Gastrocnemius medialis (tissue), 4 donors: ENCODE measurements around the gene EIF2S2. TPM values are rescaled to one million over a fixed set of nuclear protein-coding genes. Genes with fewer than 3 reads are reported as not detected.

ENCODE experiments used
- ATAC-seq, 2 donors: fragments of 150-250 bp; one replicate each; pipeline ENCODE4 v1.9.1; 2016
- DNase-seq, 2 donors: peaks; one replicate each; pipeline ENCODE4 v3.0.0-alpha.2; 2019
- H3K27ac ChIP-seq, 4 donors: fragments of 200-600 bp; sonication (generic); 1 replicate in 1 of 4; 2 replicates in 3 of 4; pipeline ENCODE4 v1.5.1; 2016 to 2018; ENCODE audit warnings: mild to moderate bottlenecking in 2 of 4, moderate library complexity in 1 of 4
- H3K27me3 ChIP-seq, 3 donors: fragments of 200-600 bp; sonication (generic) in 2 of 3; 1 replicate in 1 of 3; 2 replicates in 2 of 3; pipeline versions ENCODE4 v1.5.1 to v1.6.0; 2016 to 2019; ENCODE audit warnings: mild to moderate bottlenecking in 1 of 3, moderate library complexity in 1 of 3
- H3K36me3 ChIP-seq, 2 donors: fragments of 200-600 bp; sonication (generic) in 1 of 2; one replicate each; pipeline ENCODE4 v1.5.1; 2017 to 2018
- H3K4me1 ChIP-seq, 2 donors: fragments of 200-600 bp; sonication (generic) in 1 of 2; one replicate each; pipeline ENCODE4 v1.5.1; 2016 to 2017; ENCODE audit warnings: mild to moderate bottlenecking in 2 of 2
- H3K4me3 ChIP-seq, 4 donors: fragments of 200-600 bp; sonication (generic) in 3 of 4; 1 replicate in 1 of 4; 2 replicates in 3 of 4; pipeline ENCODE4 v1.5.1; 2016 to 2019; ENCODE audit warnings: mild to moderate bottlenecking in 2 of 4
- H3K9me3 ChIP-seq, 3 donors: fragments of 200-600 bp; sonication (generic) in 2 of 3; 1 replicate in 1 of 3; 2 replicates in 2 of 3; pipeline ENCODE4 v1.5.1; 2016 to 2019
- CTCF ChIP-seq, 5 experiments: fragments of 450-650 bp in 3 of 5; fragments of 200-600 bp in 2 of 5; sonication (generic) in 2 of 5; IDR thresholded peaks in 4 of 5; conservative IDR thresholded peaks in 1 of 5; 1 replicate in 4 of 5; 2 replicates in 1 of 5; pipeline ENCODE4 v1.5.1; 2016 to 2019; ENCODE audit warnings: antibody characterized with exemption in 5 of 5, mild to moderate bottlenecking in 3 of 5, moderate library complexity in 3 of 5
- POLR2A ChIP-seq, 2 donors: fragments of 450-650 bp; IDR thresholded peaks; one replicate each; pipeline ENCODE4 v1.6.1; 2017; ENCODE audit warnings: antibody characterized with exemption in 2 of 2, mild to moderate bottlenecking in 2 of 2, moderate library complexity in 2 of 2
- in situ Hi-C, 4 donors: fragments of 200-750 bp; cut with MboI; loops; one replicate each; pipeline versions ENCODE4 v1.15.0 to v1.8.0; 2017; ENCODE audit warnings: low sequenced_read_pairs in 4 of 4
- intact Hi-C: fragments of 100-400 bp; cut with DNase I; formaldehyde crosslinking; loops from one replicate; pipeline ENCODE4 v1.15.1; 2023; ENCODE audit warnings: low total_unique reads
- total RNA-seq, 4 donors: library from RNA; depleted of rRNA; stranded (reverse); fragments of >200 nt; gene quantifications; one replicate each; pipeline versions ENCODE4 v1.1.0 to v1.2.3, GENCODE V29; 2016

The EIF2S2 gene
- total RNA-seq, 4 donors from 2014 or later, result 79.0 to 85.2 (median 83.9) TPM

DNA sequence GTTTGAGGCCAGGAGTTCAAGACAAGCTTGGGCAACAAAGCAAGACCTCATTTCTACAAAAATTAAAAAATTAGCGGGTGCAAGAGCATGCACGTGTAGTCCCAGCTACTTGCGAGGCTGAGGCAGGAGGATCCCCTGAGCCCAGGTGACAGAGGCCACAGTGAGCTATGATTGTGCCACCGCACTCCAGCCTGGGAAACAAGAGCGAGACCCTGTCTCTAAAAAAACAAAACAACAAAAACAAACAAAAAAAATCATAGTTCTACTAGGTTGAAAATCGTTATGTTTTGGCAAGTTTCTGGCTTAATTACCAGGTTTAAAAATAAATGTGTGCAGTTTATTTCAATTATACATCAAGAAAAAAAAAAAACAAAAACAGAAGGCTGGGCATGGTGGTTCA, 2.6 kb downstream of the EIF2S2 start:
- TF ChIP-seq CTCF (IDR thresholded peaks at IDR 0.05 in 4 of 5, conservative IDR thresholded peaks at IDR 0.05 in 1 of 5) (no peak), POLR2A (IDR thresholded peaks at IDR 0.05) (no peak)
- Histone ChIP-seq H3K27ac (no peak overlapping the region), H3K27me3 (no peaks in the 10 kb centered on the region), H3K36me3 (peaks cover 0 to 16% of the 10 kb centered on the region in 2 donors), H3K9me3 (no peaks in the 10 kb centered on the region), H3K4me1 (peaks cover 27 to 41% of the 10 kb centered on the region in 2 donors), H3K4me3 (no peak overlapping the region)
- no peak for ATAC-seq
- intact Hi-C loops (no loop called here), in situ Hi-C loops (loop anchor here in 1 of 4 donors (25.0 kb wide), 1 partner anchor 647 kb away; no protein-coding TSS in a partner anchor)
- DNase-seq, result no peak

DNA sequence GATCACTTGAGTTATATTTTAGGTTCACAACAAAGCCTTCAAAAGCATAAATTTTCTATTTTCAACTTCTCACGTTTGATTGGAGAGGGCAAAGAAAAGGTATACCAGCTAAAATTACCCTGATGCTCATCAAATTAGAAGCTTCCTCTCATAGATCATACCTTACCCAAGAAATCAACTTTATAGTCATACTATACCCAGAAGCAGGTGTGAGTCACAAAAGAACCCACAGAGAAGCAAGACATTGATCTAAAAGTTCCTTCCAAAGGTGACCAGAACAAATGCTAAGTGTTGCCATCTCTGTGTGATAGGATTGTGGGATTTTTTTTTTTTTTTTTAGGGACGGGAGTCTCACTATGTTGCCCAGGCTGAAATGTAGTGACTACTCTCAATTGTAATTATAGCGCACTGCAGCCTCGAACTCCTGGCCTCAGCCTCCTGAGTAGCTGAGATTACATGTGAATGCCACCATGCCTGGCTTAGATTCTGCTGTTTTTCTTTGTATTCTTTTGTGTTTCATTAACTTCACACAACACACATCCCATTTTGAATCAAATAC, 3.3 kb downstream of the EIF2S2 start:
- H3K27me3 ChIP-seq, result no peaks in the 10 kb centered on the region
- ATAC-seq (no peak), DNase-seq (no peak)
- no peaks in the 10 kb centered on the region for H3K9me3 ChIP-seq
- intact Hi-C loops, result no loop called here
- peaks cover 27 to 41% of the 10 kb centered on the region in 2 donors for H3K4me1 ChIP-seq
- TF ChIP-seq POLR2A (IDR thresholded peaks at IDR 0.05) (no peak), CTCF (IDR thresholded peaks at IDR 0.05 in 4 of 5, conservative IDR thresholded peaks at IDR 0.05 in 1 of 5) (no peak)
- in situ Hi-C loops, result loop anchor here in 1 of 4 donors (25.0 kb wide), 1 partner anchor 646 kb away; no protein-coding TSS in a partner anchor
- peaks cover 0 to 23% of the 10 kb centered on the region in 2 donors for H3K36me3 ChIP-seq
- H3K4me3 ChIP-seq, result no peak overlapping the region
- H3K27ac ChIP-seq, result no peak overlapping the region

DNA sequence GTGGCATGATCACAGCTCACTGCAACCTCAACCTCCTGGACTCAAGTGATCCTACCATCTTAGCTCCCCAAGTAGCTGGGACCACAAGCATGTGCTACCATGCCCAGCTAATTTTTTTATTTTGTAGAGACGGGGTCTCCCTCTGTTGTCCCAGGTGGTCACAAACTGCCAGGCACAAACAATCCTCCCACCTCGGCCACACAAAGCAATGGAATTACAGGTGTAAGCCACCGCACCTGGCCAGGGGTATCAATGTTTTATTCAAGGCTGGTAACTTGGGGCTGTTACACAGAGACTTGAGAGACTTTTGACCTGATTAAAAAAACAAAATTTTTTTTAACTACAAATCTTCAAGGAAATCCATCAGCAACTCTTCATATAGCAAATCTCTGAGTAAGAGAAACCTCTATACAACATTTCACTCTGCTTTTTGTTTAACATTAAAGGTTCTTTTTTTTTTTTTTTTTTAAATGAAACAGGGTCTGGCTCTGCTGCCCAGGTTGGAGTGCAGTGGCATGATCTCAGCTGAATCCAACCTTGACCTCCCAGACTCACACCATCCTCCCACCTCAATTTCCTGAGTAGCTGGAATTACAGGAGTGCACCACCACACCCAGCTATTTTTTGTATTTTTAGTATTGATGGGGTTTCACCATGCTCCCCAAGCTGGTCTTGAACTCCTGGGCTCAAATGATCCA, 5.9 kb downstream of the EIF2S2 start:
- in situ Hi-C loops, result loop anchor here in 1 of 4 donors (25.0 kb wide), 1 partner anchor 644 kb away; no protein-coding TSS in a partner anchor
- H3K4me1 ChIP-seq, result peaks cover 27 to 40% of the 10 kb centered on the region in 2 donors
- H3K36me3 ChIP-seq, result peaks cover 0 to 48% of the 10 kb centered on the region in 2 donors

GRCh38 chr20:34104059-34104458, 8.0 kb downstream of the EIF2S2 start:
- DNase-seq, result no peak
- no peaks in the 10 kb centered on the region for H3K27me3 ChIP-seq
- H3K36me3 ChIP-seq, result peaks cover 0 to 64% of the 10 kb centered on the region in 2 donors
- no peak for TF ChIP-seq CTCF (IDR thresholded peaks at IDR 0.05 in 4 of 5, conservative IDR thresholded peaks at IDR 0.05 in 1 of 5)
- TF ChIP-seq POLR2A (IDR thresholded peaks at IDR 0.05), result no peak
- peaks cover 11 to 19% of the 10 kb centered on the region in 2 donors for H3K4me1 ChIP-seq
- H3K4me3 ChIP-seq, result no peak overlapping the region
- intact Hi-C loops (loop anchor here (2.0 kb wide), 1 partner anchor 17 kb away; no protein-coding TSS in a partner anchor), in situ Hi-C loops (loop anchor here in 1 of 4 donors (25.0 kb wide), 1 partner anchor 642 kb away; no protein-coding TSS in a partner anchor)
- H3K9me3 ChIP-seq, result no peaks in the 10 kb centered on the region
- no peak for ATAC-seq
- no peak overlapping the region for H3K27ac ChIP-seq

More for the DNA sequence above, 5.9 kb downstream of the EIF2S2 start:
- ATAC-seq (no peak), DNase-seq (no peak)
- intact Hi-C loops, result loop anchor here (2.0 kb wide), 1 partner anchor 15 kb away; no protein-coding TSS in a partner anchor
- TF ChIP-seq POLR2A (IDR thresholded peaks at IDR 0.05), result no peak
- no peak for TF ChIP-seq CTCF (IDR thresholded peaks at IDR 0.05 in 4 of 5, conservative IDR thresholded peaks at IDR 0.05 in 1 of 5)
- H3K27me3 ChIP-seq, result no peaks in the 10 kb centered on the region
- H3K27ac ChIP-seq, result no peak overlapping the region
- no peaks in the 10 kb centered on the region for H3K9me3 ChIP-seq
- H3K4me3 ChIP-seq, result no peak overlapping the region
